B cell (primary cell): ENCODE data around the gene SLC26A1. TPM values are rescaled to one million over a fixed set of nuclear protein-coding genes. Genes with fewer than 3 reads are reported as not detected.

Experiments used
- ATAC-seq: fragments of 200-7000 bp; cut with Tn5 transposase; one replicate; pipeline ENCODE4 v1.10.0; 2021; ENCODE audit warnings: low read depth, mild to moderate bottlenecking, moderate number of reproducible peaks, moderate library complexity
- CTCF ChIA-PET: fragments of 350-600 bp; sonication (Branson Sonifier 250); formaldehyde crosslinking; loops from one replicate; lab custom pipeline; 2021; ENCODE audit warnings: antibody characterized with exemption, inconsistent platforms; lab: Charles Lee
- POLR2A ChIA-PET: fragments of 350-600 bp; sonication (Branson Sonifier 250); formaldehyde crosslinking; loops from one replicate; lab custom pipeline; 2021; ENCODE audit warnings: antibody characterized with exemption; lab: Charles Lee
- DNase-seq: peaks from one replicate; pipeline ENCODE4 v3.0.0; 2013
- H2AFZ ChIP-seq: 2 replicates; pipeline ENCODE4 v1.6.1; 2012; ENCODE audit warnings: mild to moderate bottlenecking, low read depth, low read length; ENCODE audit not compliant: insufficient read depth, poor library complexity, severe bottlenecking
- H3K27ac ChIP-seq, 2 donors: 1 replicate in 1 of 2; 2 replicates in 1 of 2; pipeline ENCODE4 v1.5.1; 2012 to 2013; ENCODE audit warnings: low read length in 2 of 2, mild to moderate bottlenecking in 2 of 2, moderate library complexity in 1 of 2
- H3K27me3 ChIP-seq, 4 experiments: fragments of 200-600 bp in 1 of 4; sonication (generic) in 1 of 4; replicated peaks in 1 of 4; 1 replicate in 2 of 4; 2 replicates in 2 of 4; pipeline versions ENCODE4 v1.6.1 to v1.7.0; 2013 to 2016; ENCODE audit warnings: low read length in 3 of 4, mild to moderate bottlenecking in 2 of 4, mixed read lengths in 1 of 4, moderate library complexity in 1 of 4; ENCODE audit not compliant: insufficient read depth in 4 of 4, control insufficient read depth in 3 of 4; ENCODE audit errors: control extremely low read depth in 1 of 4
- H3K36me3 ChIP-seq, 2 experiments: replicated peaks in 1 of 2; 1 replicate in 1 of 2; 2 replicates in 1 of 2; pipeline versions ENCODE4 v1.6.1 to v1.7.1; 2013; ENCODE audit warnings: low read length in 1 of 2; ENCODE audit not compliant: insufficient read depth in 2 of 2, control insufficient read depth in 1 of 2; ENCODE audit errors: control extremely low read depth in 1 of 2, extremely low read depth in 1 of 2
- H3K4me1 ChIP-seq, 2 donors: fragments of 200-600 bp in 1 of 2; sonication (generic) in 1 of 2; 1 replicate in 1 of 2; 2 replicates in 1 of 2; pipeline versions ENCODE4 v1.5.1 to v1.6.1; 2013 to 2017; ENCODE audit warnings: low read length in 2 of 2; ENCODE audit not compliant: control insufficient read depth in 2 of 2, insufficient read depth in 2 of 2
- H3K4me2 ChIP-seq: replicated peaks from 2 replicates; pipeline ENCODE3; 2012; ENCODE audit warnings: mild to moderate bottlenecking, low read depth, low read length; ENCODE audit not compliant: poor library complexity, severe bottlenecking
- H3K4me3 ChIP-seq, 5 experiments: fragments of 200-600 bp in 1 of 5; sonication (generic) in 1 of 5; 1 replicate in 3 of 5; 2 replicates in 2 of 5; pipeline versions ENCODE4 v1.5.1 to v1.7.0; 2011 to 2016; ENCODE audit warnings: low read length in 4 of 5, mild to moderate bottlenecking in 4 of 5, low read depth in 2 of 5, control low read depth in 1 of 5, moderate library complexity in 1 of 5; ENCODE audit not compliant: insufficient read depth in 1 of 5; ENCODE audit errors: control extremely low read depth in 1 of 5, extremely low read depth in 1 of 5
- H3K79me2 ChIP-seq: fragments of 200-600 bp; sonication (generic); one replicate; pipeline ENCODE4 v1.6.0; 2016; ENCODE audit warnings: low read length; ENCODE audit not compliant: control insufficient read depth, insufficient read depth
- H3K9ac ChIP-seq: fragments of 200-600 bp; sonication (generic); 2 replicates; pipeline ENCODE4 v1.6.1; 2017; ENCODE audit warnings: mild to moderate bottlenecking, low read length, moderate library complexity
- H3K9me3 ChIP-seq, 3 donors: one replicate each; pipeline versions ENCODE4 v1.6.1 to v1.7.1; 2013; ENCODE audit warnings: low read length in 2 of 3; ENCODE audit not compliant: control insufficient read depth in 2 of 3, insufficient read depth in 1 of 3; ENCODE audit errors: control extremely low read depth in 1 of 3
- H4K20me1 ChIP-seq: 2 replicates; pipeline ENCODE4 v1.6.0; 2012; ENCODE audit warnings: mild to moderate bottlenecking, low read length; ENCODE audit not compliant: insufficient read depth, control insufficient read depth, poor library complexity, severe bottlenecking
- H3K27ac Mint-ChIP-seq: one replicate; pipeline ENCODE4 v1.8.0; 2021; ENCODE audit warnings: mixed read lengths
- H3K27me3 Mint-ChIP-seq: one replicate; pipeline ENCODE4 v1.8.0; 2021; ENCODE audit warnings: mixed read lengths
- H3K4me1 Mint-ChIP-seq: one replicate; pipeline ENCODE4 v1.8.0; 2021; ENCODE audit warnings: mixed read lengths
- H3K4me3 Mint-ChIP-seq: one replicate; pipeline ENCODE4 v1.8.0; 2021; ENCODE audit warnings: mixed read lengths
- H3K9me3 Mint-ChIP-seq: one replicate; pipeline ENCODE4 v1.8.0; 2022; ENCODE audit warnings: mixed read lengths; ENCODE audit not compliant: insufficient read depth
- CTCF ChIP-seq: fragments of 200-600 bp; IDR thresholded peaks from one replicate; pipeline ENCODE4 v1.8.0; 2022; ENCODE audit warnings: antibody characterized with exemption, mild to moderate bottlenecking
- EZH2 ChIP-seq: IDR thresholded peaks from 2 replicates; pipeline ENCODE4 v1.6.1; 2012; ENCODE audit warnings: borderline replicate concordance, low read depth, mild to moderate bottlenecking, moderate library complexity, low read length; ENCODE audit not compliant: insufficient read depth, poor library complexity, severe bottlenecking
- WGBS: methylation state at CpG from one replicate; pipeline ENCODE4 v1.1.5; 2013; ENCODE audit warnings: missing lambda C conversion rate; ENCODE audit not compliant: insufficient coverage; 5-methylcytosine and 5-hydroxymethylcytosine counted together
- intact Hi-C: fragments of 100-400 bp; cut with micrococcal nuclease; formaldehyde crosslinking; loops from one replicate; pipeline ENCODE4 v1.10.0; 2022
- polyA plus RNA-seq: library from polyadenylated mRNA; depleted of rRNA; stranded (reverse); fragments of >200 nt; gene quantifications from 2 replicates; pipeline ENCODE4 v1.2.3, GENCODE V29; 2012
- total RNA-seq, 2 donors: library from RNA; stranded (reverse); fragments of 120-200 nt in 1 of 2; gene quantifications; 1 replicate in 1 of 2; 2 replicates in 1 of 2; pipeline versions ENCODE4 v1.2.3 to v1.2.4, GENCODE V29; 2013 to 2022

Gene SLC26A1
- total and polyA plus RNA-seq, 2 donors (not counting 1 experiment from before 2014, with no cell fraction given): 0.03 to 1.1 TPM

GRCh38 chr4:956531-957230, 36.5 kb downstream of the SLC26A1 start:
- H3K4me1 Mint-ChIP-seq: peaks cover 1% of the 10 kb centered on the region
- H3K4me2 ChIP-seq: no peak overlapping the region
- peaks cover 0 to 26% of the 10 kb centered on the region in 2 experiments for H3K36me3 ChIP-seq
- H3K4me3 Mint-ChIP-seq: no peak overlapping the region
- POLR2A ChIA-PET: no interaction called here
- H3K27ac ChIP-seq: no peak overlapping the region
- ATAC-seq: no peak
- CTCF ChIA-PET: no interaction called here
- peaks cover 4% of the 10 kb centered on the region for H4K20me1 ChIP-seq
- TF ChIP-seq EZH2: no peak
- TF ChIP-seq CTCF: no peak
- H3K27ac Mint-ChIP-seq: no peak overlapping the region
- peaks cover 0 to 5% (median 0%) of the 10 kb centered on the region in 3 donors for H3K9me3 ChIP-seq
- intact Hi-C loops: no loop called here
- H3K27me3 Mint-ChIP-seq: no peaks in the 10 kb centered on the region
- no peaks in the 10 kb centered on the region for H3K4me1 ChIP-seq
- H3K79me2 ChIP-seq: no peaks in the 10 kb centered on the region
- no peaks in the 10 kb centered on the region for H3K9me3 Mint-ChIP-seq
- H2AFZ ChIP-seq: no peak overlapping the region
- no peak overlapping the region for H3K9ac ChIP-seq
- no peak overlapping the region for H3K4me3 ChIP-seq
- no peak for DNase-seq
- no peaks in the 10 kb centered on the region for H3K27me3 ChIP-seq
- 93% methylated on average over 13 of the region's 14 CpGs for WGBS

GRCh38 chr4:955931-956381, 37.2 kb downstream of the SLC26A1 start:
- H3K9me3 Mint-ChIP-seq: no peaks in the 10 kb centered on the region
- Histone ChIP-seq H3K4me3 (no peak overlapping the region), H3K27me3 (no peaks in the 10 kb centered on the region), H2AFZ (no peak overlapping the region), H3K79me2 (no peaks in the 10 kb centered on the region), H3K36me3 (peaks cover 0 to 26% of the 10 kb centered on the region in 2 experiments), H4K20me1 (peaks cover 8% of the 10 kb centered on the region), H3K4me1 (no peaks in the 10 kb centered on the region), H3K4me2 (no peak overlapping the region), H3K27ac (no peak overlapping the region), H3K9me3 (peaks cover 0 to 5% (median 0%) of the 10 kb centered on the region in 3 donors), H3K9ac (no peak overlapping the region)
- 85% methylated on average over 6 of the region's 12 CpGs for WGBS
- H3K4me3 Mint-ChIP-seq: no peak overlapping the region
- no peak for DNase-seq
- no peaks in the 10 kb centered on the region for H3K27me3 Mint-ChIP-seq
- H3K4me1 Mint-ChIP-seq: peaks cover 1% of the 10 kb centered on the region
- no peak overlapping the region for H3K27ac Mint-ChIP-seq
- TF ChIP-seq EZH2 (no peak), CTCF (no peak)
- CTCF ChIA-PET: no interaction called here
- ATAC-seq: no peak
- POLR2A ChIA-PET: no interaction called here
- intact Hi-C loops: no loop called here
